Measurements from ENCODE around the gene AUNIP.

Gene AUNIP

DNA sequence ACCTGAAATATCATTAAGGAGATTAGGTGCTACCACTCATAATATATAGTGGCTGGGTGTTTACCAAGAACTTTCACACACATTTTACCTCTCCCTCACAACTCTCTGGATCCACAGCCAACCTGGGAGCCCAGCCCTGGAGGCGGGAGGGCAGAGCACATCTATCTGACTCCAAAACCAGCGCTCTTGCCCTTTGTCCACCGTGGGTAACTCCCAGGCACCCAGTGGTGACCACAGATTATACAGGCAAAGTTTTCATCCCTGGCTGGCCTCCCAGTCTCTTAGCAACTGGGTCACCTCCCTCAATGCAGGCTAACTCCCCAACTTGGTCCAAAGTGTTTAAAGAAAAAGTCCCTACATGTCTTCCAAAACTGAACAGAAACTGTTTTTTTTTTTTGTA is 13.9 kb upstream of the AUNIP start:
- no peak overlapping the region for H3K27ac ChIP-seq (replicated peaks)

DNA sequence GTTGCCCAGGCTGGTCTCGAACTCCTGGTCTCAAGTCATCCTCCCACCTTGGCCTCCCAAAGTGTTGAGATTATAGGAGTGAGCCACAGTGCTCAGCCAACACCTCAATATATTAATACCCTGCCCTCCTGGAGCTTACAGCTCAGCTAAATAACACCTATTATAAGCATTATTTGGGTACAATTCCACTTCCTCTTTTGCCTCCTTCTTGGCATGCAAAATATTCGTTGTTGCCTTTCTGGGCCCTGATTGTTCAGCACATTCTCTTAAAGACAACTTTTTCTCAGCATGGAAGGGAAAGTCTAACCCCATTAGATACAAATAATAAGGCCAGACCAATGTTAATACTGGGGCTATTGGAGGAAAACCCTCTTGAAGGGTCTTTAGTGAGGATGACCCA is 13.5 kb upstream of the AUNIP start:
- Histone ChIP-seq H3K27ac (replicated peaks) (no peak overlapping the region), H3K4me3 (replicated peaks; ENCODE audit: insufficient read depth, low read length) (no peak overlapping the region), H3K27me3 (ENCODE audit: insufficient read depth, poor library complexity, severe bottlenecking) (no peaks in the 10 kb centered on the region)
- DNase-seq (ENCODE audit: low read depth in 1 of 2, low spot score in 1 of 2) = no peak
- TF ChIP-seq SPI1 (IDR thresholded peaks at IDR 0.05; ENCODE audit: borderline replicate concordance, low read depth) = peak; percentile 96
- no peak for TF ChIP-seq POLR2AphosphoS5 (IDR thresholded peaks at IDR 0.05; ENCODE audit: low read depth)

More for the DNA sequence above, 13.9 kb upstream of the AUNIP start:
- no peak for DNase-seq (ENCODE audit: low read depth in 1 of 2, low spot score in 1 of 2)
- Histone ChIP-seq H3K4me3 (replicated peaks; ENCODE audit: insufficient read depth, low read length) (no peak overlapping the region), H3K27me3 (ENCODE audit: insufficient read depth, poor library complexity, severe bottlenecking) (no peaks in the 10 kb centered on the region)
- no peak for TF ChIP-seq GABPA (IDR thresholded peaks at IDR 0.05; ENCODE audit: low read depth)
- TF ChIP-seq, protein P1, sequence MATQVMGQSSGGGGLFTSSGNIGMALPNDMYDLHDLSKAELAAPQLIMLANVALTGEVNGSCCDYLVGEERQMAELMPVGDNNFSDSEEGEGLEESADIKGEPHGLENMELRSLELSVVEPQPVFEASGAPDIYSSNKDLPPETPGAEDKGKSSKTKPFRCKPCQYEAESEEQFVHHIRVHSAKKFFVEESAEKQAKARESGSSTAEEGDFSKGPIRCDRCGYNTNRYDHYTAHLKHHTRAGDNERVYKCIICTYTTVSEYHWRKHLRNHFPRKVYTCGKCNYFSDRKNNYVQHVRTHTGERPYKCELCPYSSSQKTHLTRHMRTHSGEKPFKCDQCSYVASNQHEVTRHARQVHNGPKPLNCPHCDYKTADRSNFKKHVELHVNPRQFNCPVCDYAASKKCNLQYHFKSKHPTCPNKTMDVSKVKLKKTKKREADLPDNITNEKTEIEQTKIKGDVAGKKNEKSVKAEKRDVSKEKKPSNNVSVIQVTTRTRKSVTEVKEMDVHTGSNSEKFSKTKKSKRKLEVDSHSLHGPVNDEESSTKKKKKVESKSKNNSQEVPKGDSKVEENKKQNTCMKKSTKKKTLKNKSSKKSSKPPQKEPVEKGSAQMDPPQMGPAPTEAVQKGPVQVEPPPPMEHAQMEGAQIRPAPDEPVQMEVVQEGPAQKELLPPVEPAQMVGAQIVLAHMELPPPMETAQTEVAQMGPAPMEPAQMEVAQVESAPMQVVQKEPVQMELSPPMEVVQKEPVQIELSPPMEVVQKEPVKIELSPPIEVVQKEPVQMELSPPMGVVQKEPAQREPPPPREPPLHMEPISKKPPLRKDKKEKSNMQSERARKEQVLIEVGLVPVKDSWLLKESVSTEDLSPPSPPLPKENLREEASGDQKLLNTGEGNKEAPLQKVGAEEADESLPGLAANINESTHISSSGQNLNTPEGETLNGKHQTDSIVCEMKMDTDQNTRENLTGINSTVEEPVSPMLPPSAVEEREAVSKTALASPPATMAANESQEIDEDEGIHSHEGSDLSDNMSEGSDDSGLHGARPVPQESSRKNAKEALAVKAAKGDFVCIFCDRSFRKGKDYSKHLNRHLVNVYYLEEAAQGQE (IDR thresholded peaks at IDR 0.05; ENCODE audit: insufficient replicate concordance, low read depth) = no peak
- TF ChIP-seq, protein P2, sequence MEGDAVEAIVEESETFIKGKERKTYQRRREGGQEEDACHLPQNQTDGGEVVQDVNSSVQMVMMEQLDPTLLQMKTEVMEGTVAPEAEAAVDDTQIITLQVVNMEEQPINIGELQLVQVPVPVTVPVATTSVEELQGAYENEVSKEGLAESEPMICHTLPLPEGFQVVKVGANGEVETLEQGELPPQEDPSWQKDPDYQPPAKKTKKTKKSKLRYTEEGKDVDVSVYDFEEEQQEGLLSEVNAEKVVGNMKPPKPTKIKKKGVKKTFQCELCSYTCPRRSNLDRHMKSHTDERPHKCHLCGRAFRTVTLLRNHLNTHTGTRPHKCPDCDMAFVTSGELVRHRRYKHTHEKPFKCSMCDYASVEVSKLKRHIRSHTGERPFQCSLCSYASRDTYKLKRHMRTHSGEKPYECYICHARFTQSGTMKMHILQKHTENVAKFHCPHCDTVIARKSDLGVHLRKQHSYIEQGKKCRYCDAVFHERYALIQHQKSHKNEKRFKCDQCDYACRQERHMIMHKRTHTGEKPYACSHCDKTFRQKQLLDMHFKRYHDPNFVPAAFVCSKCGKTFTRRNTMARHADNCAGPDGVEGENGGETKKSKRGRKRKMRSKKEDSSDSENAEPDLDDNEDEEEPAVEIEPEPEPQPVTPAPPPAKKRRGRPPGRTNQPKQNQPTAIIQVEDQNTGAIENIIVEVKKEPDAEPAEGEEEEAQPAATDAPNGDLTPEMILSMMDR (IDR thresholded peaks at IDR 0.05; ENCODE audit: insufficient read depth, low read length) = no peak
- no peak for TF ChIP-seq POLR2AphosphoS5 (IDR thresholded peaks at IDR 0.05; ENCODE audit: low read depth)
- no peak for TF ChIP-seq SPI1 (IDR thresholded peaks at IDR 0.05; ENCODE audit: borderline replicate concordance, low read depth)

DNA sequence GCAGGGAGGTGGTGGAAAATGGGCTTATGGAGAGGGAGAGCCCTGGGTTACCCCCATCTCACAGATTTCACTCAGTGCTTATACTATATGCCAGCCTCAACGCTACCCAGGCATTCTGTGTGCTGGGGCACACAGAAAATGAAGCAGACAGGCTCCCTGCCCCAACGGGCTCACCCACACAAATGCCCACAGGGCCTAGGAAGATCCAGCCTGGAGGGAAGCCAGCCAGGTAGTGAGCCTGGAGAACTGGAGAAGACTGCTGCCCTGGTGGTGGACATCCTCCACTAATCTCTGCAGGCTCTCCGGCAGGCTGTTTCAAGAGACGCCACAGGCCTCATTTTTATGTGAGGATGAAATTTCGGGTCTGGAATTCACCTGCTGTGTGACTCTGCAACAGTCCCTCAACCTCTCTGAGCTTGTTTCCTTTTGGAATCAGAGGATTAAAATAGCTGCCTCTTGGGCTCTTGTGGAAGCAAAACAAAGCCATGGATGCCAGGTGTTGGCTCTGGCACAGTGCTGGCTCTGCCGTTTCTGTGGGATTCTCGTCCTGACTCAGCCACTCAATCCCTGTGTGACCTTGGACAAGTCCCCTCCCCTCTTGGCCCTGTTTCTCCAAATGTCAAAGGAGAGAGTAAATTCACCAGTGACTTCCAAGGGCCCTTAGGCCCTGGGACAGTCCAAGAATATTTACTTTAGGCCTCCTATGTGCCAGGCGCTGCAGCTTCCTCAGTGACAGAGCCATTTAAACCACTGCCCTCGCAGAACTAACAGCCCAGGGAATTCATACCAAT is 12.6 kb upstream of the AUNIP start:
- H3K27me3 ChIP-seq (ENCODE audit: insufficient read depth, poor library complexity, severe bottlenecking) = no peaks in the 10 kb centered on the region
- no peak overlapping the region for H3K27ac ChIP-seq (replicated peaks)
- H3K4me3 ChIP-seq (replicated peaks; ENCODE audit: insufficient read depth, low read length) = no peak overlapping the region
- TF ChIP-seq GABPA (IDR thresholded peaks at IDR 0.05; ENCODE audit: low read depth) (no peak), SPI1 (IDR thresholded peaks at IDR 0.05; ENCODE audit: borderline replicate concordance, low read depth) (no peak)
- TF ChIP-seq, protein P2 (IDR thresholded peaks at IDR 0.05; ENCODE audit: insufficient read depth, low read length) = no peak
- no peak for DNase-seq (ENCODE audit: low read depth in 1 of 2, low spot score in 1 of 2)

DNA sequence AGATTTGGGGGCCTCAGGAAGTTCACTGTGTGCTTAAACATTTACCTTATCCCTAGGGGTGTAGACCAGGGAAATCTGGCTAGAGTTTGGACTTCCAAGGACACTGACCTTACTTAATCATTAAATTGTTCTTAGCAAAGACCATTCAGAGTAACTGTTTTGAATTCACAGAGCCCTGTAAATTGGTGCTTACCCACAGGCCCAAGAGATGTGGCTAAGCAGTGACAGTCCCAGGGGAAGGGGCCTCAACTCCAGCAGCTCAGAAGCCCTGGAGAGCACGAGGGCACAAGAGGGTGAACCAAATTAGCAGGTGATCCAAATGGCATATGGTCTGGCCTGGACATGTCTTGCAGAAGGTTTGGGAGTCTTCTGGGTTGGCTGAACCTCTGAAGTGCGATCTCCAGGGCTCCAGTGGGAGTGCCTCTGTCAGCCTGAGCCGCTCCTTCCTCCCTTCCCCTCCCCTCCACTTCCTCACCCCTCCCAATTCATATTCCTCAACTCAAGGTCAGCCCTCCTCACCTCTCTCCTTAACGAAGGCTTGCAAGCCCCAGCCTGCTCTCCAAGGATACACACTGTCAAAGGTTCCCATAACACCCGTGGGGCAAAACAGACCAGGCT is 11.9 kb upstream of the AUNIP start:
- Histone ChIP-seq H3K27ac (replicated peaks) (no peak overlapping the region), H3K4me3 (replicated peaks; ENCODE audit: insufficient read depth, low read length) (no peak overlapping the region), H3K27me3 (ENCODE audit: insufficient read depth, poor library complexity, severe bottlenecking) (no peaks in the 10 kb centered on the region)
- TF ChIP-seq POLR2AphosphoS5 (IDR thresholded peaks at IDR 0.05; ENCODE audit: low read depth) = no peak
- TF ChIP-seq, protein P2 (IDR thresholded peaks at IDR 0.05; ENCODE audit: insufficient read depth, low read length) = no peak
- TF ChIP-seq, protein P1 (IDR thresholded peaks at IDR 0.05; ENCODE audit: insufficient replicate concordance, low read depth) = no peak
- peak; percentile 9; the same call in 1 of the 2 replicates for TF ChIP-seq SPI1 (IDR thresholded peaks at IDR 0.05; ENCODE audit: borderline replicate concordance, low read depth)
- no peak for TF ChIP-seq GABPA (IDR thresholded peaks at IDR 0.05; ENCODE audit: low read depth)
- DNase-seq (ENCODE audit: low read depth in 1 of 2, low spot score in 1 of 2) = peak in 1 of 2 experiments; percentile 17
